K562 (cell line): ENCODE measurements around the gene FARSB. TPM values are rescaled to one million over a fixed set of nuclear protein-coding genes. Genes with fewer than 3 reads are reported as not detected.

Source experiments
- ATAC-seq: fragments of 200-7000 bp; cut with Tn5 transposase; 3 replicates; pipeline ENCODE4 v1.9.1; 2020; ENCODE audit warnings: moderate library complexity
- BruUV-seq: library from RNA; stranded (reverse); fragments of 400-500 nt; replicated peaks from 2 replicates; lab custom pipeline; 2021; lab: Mats Ljungman, UMichigan
- CTCF ChIA-PET: fragments of 300-600 bp; formaldehyde crosslinking; extraction: SDS; loops from one replicate; lab custom pipeline; 2021; ENCODE audit warnings: low intra/inter-chr PET ratio; lab: Yijun Ruan, JAX
- POLR2A ChIA-PET: fragments of 300-600, 350-650 bp; sonication (Branson Sonifier 250); formaldehyde crosslinking; extraction: SDS; loops from one replicate; lab custom pipeline; 2021; ENCODE audit warnings: antibody characterized with exemption, inconsistent platforms; lab: Yijun Ruan, JAX
- DNase-seq, 4 experiments: peaks; one replicate each; pipeline versions ENCODE4 v3.0.0 to v3.0.0-alpha.2; 2011 to 2018; ENCODE audit warnings: low spot score in 3 of 4, mixed read lengths in 3 of 4; ENCODE audit errors: extremely low read depth in 1 of 4
- FAIRE-seq: peaks from 2 replicates; lab custom pipeline; 2011; peaks lifted over from hg19 to GRCh38; lab: Jason Lieb, UNC
- H2AFZ ChIP-seq: 2 replicates; pipeline ENCODE4 v1.6.0; 2011; ENCODE audit warnings: low read depth, low read length, control low read depth, inconsistent platforms
- H3K27ac ChIP-seq: fragments of 200-600 bp; 3 replicates; pipeline ENCODE4 v1.8.0; 2011; ENCODE audit warnings: low read depth, mild to moderate bottlenecking, control low read depth, inconsistent platforms, low read length, moderate library complexity, mixed read lengths; ENCODE audit errors: extremely low read depth
- H3K27me3 ChIP-seq, 2 experiments: fragments of 300-600 bp in 1 of 2; 2 replicates in 1 of 2; 3 replicates in 1 of 2; pipeline versions ENCODE4 v1.6.0 to v1.8.0; 2011; ENCODE audit warnings: inconsistent platforms in 2 of 2, low read length in 2 of 2, mild to moderate bottlenecking in 1 of 2, mixed read lengths in 1 of 2, moderate library complexity in 1 of 2; ENCODE audit not compliant: control insufficient read depth in 2 of 2, insufficient read depth in 2 of 2
- H3K36me3 ChIP-seq: fragments of 300-600 bp; 3 replicates; pipeline ENCODE4 v1.8.0; 2011; ENCODE audit warnings: mild to moderate bottlenecking, low read length, inconsistent platforms; ENCODE audit not compliant: control insufficient read depth, insufficient read depth
- H3K4me1 ChIP-seq, 2 experiments: fragments of 200-600 bp in 1 of 2; replicated peaks in 1 of 2; 2 replicates in 1 of 2; 3 replicates in 1 of 2; pipeline versions ENCODE4 v1.5.1 to v1.8.0; 2011; ENCODE audit warnings: inconsistent platforms in 2 of 2, low read length in 2 of 2, mild to moderate bottlenecking in 1 of 2, mixed read lengths in 1 of 2, moderate library complexity in 1 of 2; ENCODE audit not compliant: control insufficient read depth in 2 of 2, insufficient read depth in 2 of 2
- H3K4me2 ChIP-seq: 2 replicates; pipeline ENCODE4 v1.6.1; 2011; ENCODE audit warnings: low read length, control low read depth, inconsistent platforms, mixed read lengths; ENCODE audit not compliant: insufficient read depth
- H3K4me3 ChIP-seq: fragments of 200-600 bp; sonication (generic), shearing (Covaris generic); 2 replicates; pipeline ENCODE4 v1.5.1; 2016; ENCODE audit warnings: control low read depth, inconsistent platforms
- H3K79me2 ChIP-seq: fragments of 200-600 bp; 3 replicates; pipeline ENCODE4 v1.8.0; 2011; ENCODE audit warnings: low read length, inconsistent platforms; ENCODE audit not compliant: control insufficient read depth, insufficient read depth
- H3K9ac ChIP-seq, 2 experiments: 2 replicates each; pipeline versions ENCODE4 v1.6.0 to v1.6.1; 2011; ENCODE audit warnings: low read depth in 2 of 2, low read length in 2 of 2, control low read depth in 1 of 2, inconsistent platforms in 1 of 2, mild to moderate bottlenecking in 1 of 2, mixed read lengths in 1 of 2; ENCODE audit not compliant: insufficient read depth in 1 of 2
- H3K9me1 ChIP-seq: one replicate; pipeline ENCODE4 v1.6.0; 2011; ENCODE audit warnings: inconsistent platforms, mild to moderate bottlenecking, low read length, moderate library complexity; ENCODE audit not compliant: control insufficient read depth, insufficient read depth
- H3K9me3 ChIP-seq: replicated peaks from 2 replicates; pipeline ENCODE4 v1.5.1; 2011; ENCODE audit warnings: low read depth, low read length, inconsistent platforms; ENCODE audit not compliant: control insufficient read depth, insufficient read depth
- H4K20me1 ChIP-seq: replicated peaks from 2 replicates; pipeline ENCODE4 v1.6.1; 2011; ENCODE audit warnings: low read length, inconsistent platforms, mixed read lengths; ENCODE audit not compliant: control insufficient read depth, insufficient read depth
- CREB5 ChIP-seq: fragments of 250-450 bp; sonication (Bioruptor Pico); IDR thresholded peaks from 2 replicates; pipeline ENCODE4 v1.5.0; 2020; ENCODE audit warnings: mild to moderate bottlenecking
- DMBX1 ChIP-seq: fragments of 250-450 bp; sonication (Bioruptor Pico); IDR thresholded peaks from 2 replicates; pipeline ENCODE4 v1.8.0; 2022; ENCODE audit warnings: inconsistent platforms, mild to moderate bottlenecking, moderate library complexity, borderline replicate concordance
- EZH2 ChIP-seq: IDR thresholded peaks from 2 replicates; pipeline ENCODE4 v1.6.1; 2012; ENCODE audit warnings: low read depth, mild to moderate bottlenecking, inconsistent platforms, low read length, borderline replicate concordance
- WGBS: fragments of 100-300 bp; shearing (Covaris generic); methylation state at CpG from one replicate; pipeline ENCODE4 v1.1.6; 2016; ENCODE audit warnings: low coverage, mixed read lengths; ENCODE audit not compliant: insufficient coverage; ENCODE audit errors: missing lambda C conversion rate; 5-methylcytosine and 5-hydroxymethylcytosine counted together
- in situ Hi-C: fragments of 300-500 bp; cut with MboI; formaldehyde crosslinking; loops from 4 replicates; pipeline ENCODE4 v1.15.0; 2018; ENCODE audit warnings: inconsistent platforms, mixed read lengths
- intact Hi-C: fragments of 100-400 bp; cut with micrococcal nuclease; formaldehyde crosslinking; loops from 2 replicates; pipeline ENCODE4 v1.14.2; 2022
- polyA plus RNA-seq, 8 experiments: library from polyadenylated mRNA; depleted of rRNA in 4 of 8; stranded (reverse) in 5 of 8; unstranded in 3 of 8; fragments of >200 nt; fragmentation: Nextera tagmentation in 2 of 8; fragmentation: Illumina TruSeq in 1 of 8; extraction: Ambion mirVana in 2 of 8; extraction: Trizol in 1 of 8; gene quantifications; 2 replicates each; pipeline versions ENCODE4 v1.2.1 to v1.2.3, GENCODE V29; 2011 to 2014; ENCODE audit warnings: inconsistent platforms in 1 of 8, missing spikeins in 1 of 8
- total RNA-seq, 7 experiments: library from RNA; depleted of rRNA in 6 of 7; stranded (reverse); fragments of >200 nt in 6 of 7; fragmentation: Illumina TruSeq in 2 of 7; extraction: Trizol in 2 of 7; gene quantifications; 2 replicates each; pipeline versions ENCODE4 v1.2.1 to v1.2.3, GENCODE V29; 2011 to 2021; ENCODE audit warnings: low replicate concordance in 1 of 7

The FARSB gene
- total and polyA plus RNA-seq, 9 of the 15 experiments (the other 6 are each of a cell fraction or from before 2014, with no cell fraction given) = 26.6 to 171 (median 55.7) TPM

- WGBS = 0% methylated on average over 5 of the region's 5 CpGs
- in situ Hi-C loops = no loop called here
- FAIRE-seq = no peak
- Histone ChIP-seq H3K4me3 (no peak overlapping the region), H3K4me2 (no peak overlapping the region), H3K9ac (no peak overlapping the region), H3K36me3 (no peaks in the 10 kb centered on the region), H3K9me1 (no peaks in the 10 kb centered on the region), H3K4me1 (no peaks in the 10 kb centered on the region), H2AFZ (no peak overlapping the region), H3K9me3 (no peaks in the 10 kb centered on the region), H3K79me2 (no peaks in the 10 kb centered on the region), H3K27me3 (no peaks in the 10 kb centered on the region), H3K27ac (no peak overlapping the region), H4K20me1 (no peaks in the 10 kb centered on the region)
- TF ChIP-seq EZH2 (no peak), CREB5 (CRISPR knock-in tag) (no peak), DMBX1 (no peak)
- no peak for ATAC-seq
- no peak for DNase-seq
- ChIA-PET CTCF (no interaction called here), POLR2A (no interaction called here)
- BruUV-seq = no TSS peak
- intact Hi-C loops = loop anchor here (5.0 kb wide), 1 partner anchor 505 kb away; no protein-coding TSS in a partner anchor
Measured at GRCh38 chr2:222547083-222547482, 108.8 kb downstream of the FARSB start.
